Naive thymus-derived CD4-positive, alpha-beta T cell (primary cell): Measurements from ENCODE around the gene WASF3. TPM values are rescaled to one million over a fixed set of nuclear protein-coding genes. Genes with fewer than 3 reads are reported as not detected.

Experiments
- ATAC-seq: fragments of 150-1000 bp; cut with Tn5 transposase; 2 replicates; pipeline ENCODE4 v1.10.0; 2021; ENCODE audit warnings: mild to moderate bottlenecking, moderate library complexity
- CTCF ChIA-PET: fragments of 350-600 bp; sonication (Branson Sonifier 250); formaldehyde crosslinking; loops from one replicate; lab custom pipeline; 2021; ENCODE audit warnings: antibody characterized with exemption; lab: Charles Lee
- POLR2A ChIA-PET: fragments of 350-600 bp; sonication (Branson Sonifier 250); formaldehyde crosslinking; loops from one replicate; lab custom pipeline; 2021; ENCODE audit warnings: antibody characterized with exemption, inconsistent platforms; lab: Charles Lee
- DNase-seq, 9 donors: peaks; one replicate each; pipeline versions ENCODE4 v3.0.0 to v3.0.0-alpha.2; 2020 to 2022; ENCODE audit warnings: mixed read lengths in 1 of 9
- H3K27ac ChIP-seq: one replicate; pipeline ENCODE4 v1.7.0; 2013; ENCODE audit warnings: mild to moderate bottlenecking, low read depth, low read length, moderate library complexity
- H3K27me3 ChIP-seq, 2 donors: one replicate each; pipeline ENCODE4 v1.7.0; 2013; ENCODE audit warnings: low read length in 2 of 2, mild to moderate bottlenecking in 2 of 2, moderate library complexity in 2 of 2; ENCODE audit not compliant: control insufficient read depth in 2 of 2, insufficient read depth in 2 of 2
- H3K36me3 ChIP-seq, 3 experiments: 1 replicate in 2 of 3; 2 replicates in 1 of 3; pipeline ENCODE4 v1.7.0; 2013; ENCODE audit warnings: low read length in 3 of 3, mild to moderate bottlenecking in 3 of 3, moderate library complexity in 1 of 3; ENCODE audit not compliant: insufficient read depth in 3 of 3, control insufficient read depth in 2 of 3
- H3K4me1 ChIP-seq, 2 donors: one replicate each; pipeline ENCODE4 v1.7.0; 2013; ENCODE audit warnings: low read length in 2 of 2, mild to moderate bottlenecking in 2 of 2, moderate library complexity in 1 of 2; ENCODE audit not compliant: control insufficient read depth in 2 of 2, insufficient read depth in 2 of 2
- H3K4me3 ChIP-seq: 2 replicates; pipeline ENCODE4 v1.7.0; 2013; ENCODE audit warnings: mild to moderate bottlenecking, low read length
- H3K9me3 ChIP-seq, 3 experiments: 1 replicate in 2 of 3; 2 replicates in 1 of 3; pipeline ENCODE4 v1.7.0; 2013; ENCODE audit warnings: low read length in 3 of 3; ENCODE audit not compliant: control insufficient read depth in 2 of 3
- H3K27ac Mint-ChIP-seq, 9 donors: one replicate each; pipeline ENCODE4 v1.8.0; 2020 to 2022; ENCODE audit warnings: mixed read lengths in 9 of 9, mild to moderate bottlenecking in 8 of 9, moderate library complexity in 5 of 9, inconsistent platforms in 2 of 9
- H3K27me3 Mint-ChIP-seq, 5 donors: one replicate each; pipeline ENCODE4 v1.8.0; 2021 to 2022; ENCODE audit warnings: mixed read lengths in 5 of 5, mild to moderate bottlenecking in 1 of 5
- H3K36me3 Mint-ChIP-seq, 5 donors: one replicate each; pipeline ENCODE4 v1.8.0; 2020 to 2022; ENCODE audit warnings: mixed read lengths in 5 of 5, mild to moderate bottlenecking in 3 of 5, inconsistent platforms in 1 of 5
- H3K4me1 Mint-ChIP-seq, 7 donors: one replicate each; pipeline ENCODE4 v1.8.0; 2020 to 2022; ENCODE audit warnings: mixed read lengths in 7 of 7, mild to moderate bottlenecking in 3 of 7, inconsistent platforms in 1 of 7
- H3K4me3 Mint-ChIP-seq, 10 donors: one replicate each; pipeline ENCODE4 v1.8.0; 2020 to 2022; ENCODE audit warnings: mild to moderate bottlenecking in 10 of 10, mixed read lengths in 10 of 10, moderate library complexity in 6 of 10, inconsistent platforms in 2 of 10
- H3K9me3 Mint-ChIP-seq, 11 donors: one replicate each; pipeline ENCODE4 v1.8.0; 2020 to 2022; ENCODE audit warnings: mixed read lengths in 11 of 11, mild to moderate bottlenecking in 4 of 11, inconsistent platforms in 1 of 11, moderate library complexity in 1 of 11
- intact Hi-C, 2 donors: fragments of 100-400 bp; cut with micrococcal nuclease; formaldehyde crosslinking; loops; one replicate each; pipeline ENCODE4 v1.15.1; 2023
- polyA plus RNA-seq, 2 donors: library from polyadenylated mRNA; unstranded; fragments of 300-500 nt; fragmentation: Illumina TruSeq; gene quantifications; one replicate each; pipeline ENCODE4 v1.2.3, GENCODE V29; 2021
- total RNA-seq, 6 experiments: library from RNA in 5 of 6; stranded (reverse) in 5 of 6; gene quantifications; 1 replicate in 5 of 6; 2 replicates in 1 of 6; pipeline ENCODE4 v1.2.3 and lab custom pipeline; 2021 to 2026

Gene WASF3
- total and polyA plus RNA-seq, 7 experiments from 2014 or later, result 0.08 to 0.20 TPM; not detected in 5

GRCh38 chr13:26653842-26654241 is 96.4 kb downstream of the WASF3 start:
- no peak overlapping the region for H3K4me3 Mint-ChIP-seq
- ATAC-seq (no peak), DNase-seq (no peak)
- CTCF ChIA-PET, result no interaction called here
- Histone ChIP-seq H3K4me1 (no peaks in the 10 kb centered on the region), H3K9me3 (no peaks in the 10 kb centered on the region), H3K27ac (no peak overlapping the region), H3K4me3 (no peak overlapping the region), H3K27me3 (no peaks in the 10 kb centered on the region), H3K36me3 (no peaks in the 10 kb centered on the region)
- H3K27ac Mint-ChIP-seq, result no peak overlapping the region
- peaks cover 0 to 1% (median 0%) of the 10 kb centered on the region in 7 donors for H3K4me1 Mint-ChIP-seq
- peaks cover 1 to 18% (median 6%) of the 10 kb centered on the region in 11 donors for H3K9me3 Mint-ChIP-seq
- intact Hi-C loops, result no loop called here
- peaks cover 0 to 8% (median 4%) of the 10 kb centered on the region in 5 donors for H3K27me3 Mint-ChIP-seq
- H3K36me3 Mint-ChIP-seq, result peaks cover 0 to 4% (median 0%) of the 10 kb centered on the region in 5 donors
- POLR2A ChIA-PET, result no interaction called here

DNA sequence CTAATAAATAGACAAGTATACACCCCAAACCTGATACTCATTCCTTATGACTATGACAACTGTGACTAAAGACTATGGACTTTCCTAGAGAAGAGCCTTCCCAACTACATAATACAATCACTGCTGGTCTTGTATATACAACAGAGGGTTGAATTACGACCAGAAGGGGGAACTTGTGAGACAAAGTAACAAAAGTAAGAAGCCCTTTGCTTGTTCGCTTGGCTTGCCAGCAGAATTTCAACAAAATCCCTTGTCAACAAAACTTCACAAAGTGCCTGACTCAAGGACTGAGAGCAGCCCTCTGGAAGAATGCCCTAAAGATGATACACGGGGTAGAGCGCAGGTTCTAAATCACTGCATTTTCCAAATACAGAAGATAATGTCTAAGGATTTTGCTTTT is 99.4 kb downstream of the WASF3 start:
- Mint-ChIP-seq H3K9me3 (peaks cover 0 to 1% (median 0%) of the 10 kb centered on the region in 11 donors), H3K36me3 (no peaks in the 10 kb centered on the region), H3K27ac (no peak overlapping the region), H3K4me1 (no peaks in the 10 kb centered on the region), H3K4me3 (no peak overlapping the region), H3K27me3 (peaks cover 0 to 14% (median 10%) of the 10 kb centered on the region in 5 donors)
- ChIA-PET CTCF (no interaction called here), POLR2A (no interaction called here)
- H3K27me3 ChIP-seq, result no peaks in the 10 kb centered on the region
- H3K27ac ChIP-seq, result no peak overlapping the region
- no peak for DNase-seq
- ATAC-seq, result no peak
- no peaks in the 10 kb centered on the region for H3K36me3 ChIP-seq
- H3K9me3 ChIP-seq, result no peaks in the 10 kb centered on the region
- H3K4me1 ChIP-seq, result no peaks in the 10 kb centered on the region
- intact Hi-C loops, result no loop called here
- no peak overlapping the region for H3K4me3 ChIP-seq

GRCh38 chr13:26658448-26659385 is 101.2 kb downstream of the WASF3 start:
- ChIA-PET CTCF (no interaction called here), POLR2A (no interaction called here)
- DNase-seq (no peak), ATAC-seq (no peak)
- intact Hi-C loops, result no loop called here
- Histone ChIP-seq H3K27me3 (no peaks in the 10 kb centered on the region), H3K36me3 (no peaks in the 10 kb centered on the region), H3K27ac (no peak overlapping the region), H3K4me1 (no peaks in the 10 kb centered on the region), H3K4me3 (no peak overlapping the region), H3K9me3 (no peaks in the 10 kb centered on the region)
- Mint-ChIP-seq H3K27me3 (peaks cover 0 to 24% (median 19%) of the 10 kb centered on the region in 5 donors), H3K4me1 (no peaks in the 10 kb centered on the region), H3K9me3 (peaks cover 0 to 3% (median 0%) of the 10 kb centered on the region in 11 donors), H3K27ac (no peak overlapping the region), H3K4me3 (no peak overlapping the region), H3K36me3 (peaks cover 0 to 4% (median 0%) of the 10 kb centered on the region in 5 donors)

DNA sequence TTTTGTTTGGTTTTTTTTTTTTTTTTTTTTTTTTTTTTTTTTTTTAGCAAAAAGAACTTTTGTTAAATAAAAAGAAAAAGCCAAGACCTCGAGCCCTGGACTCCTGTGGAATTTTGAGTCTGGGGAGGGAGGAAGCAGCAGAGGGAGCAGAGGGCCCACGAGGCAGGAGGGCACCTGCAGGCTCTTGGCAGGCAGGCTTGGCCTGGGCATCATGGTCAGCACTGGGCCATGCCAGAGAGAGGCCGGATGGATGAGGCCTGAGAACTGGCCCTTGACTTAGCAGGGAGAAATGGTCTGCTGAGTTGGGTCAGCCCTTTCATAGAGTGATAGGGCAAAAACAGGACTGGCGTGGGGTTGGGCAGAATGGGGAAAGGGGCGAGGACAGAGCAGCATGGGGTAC is 102.7 kb downstream of the WASF3 start:
- no peaks in the 10 kb centered on the region for H3K4me1 Mint-ChIP-seq
- DNase-seq, result no peak
- Histone ChIP-seq H3K36me3 (no peaks in the 10 kb centered on the region), H3K4me3 (no peak overlapping the region), H3K4me1 (no peaks in the 10 kb centered on the region), H3K27ac (no peak overlapping the region), H3K9me3 (no peaks in the 10 kb centered on the region), H3K27me3 (no peaks in the 10 kb centered on the region)
- POLR2A ChIA-PET, result no interaction called here
- H3K4me3 Mint-ChIP-seq, result no peak overlapping the region
- no peak for ATAC-seq
- H3K36me3 Mint-ChIP-seq, result peaks cover 0 to 4% (median 0%) of the 10 kb centered on the region in 5 donors
- peaks cover 0 to 3% (median 0%) of the 10 kb centered on the region in 11 donors for H3K9me3 Mint-ChIP-seq
- H3K27ac Mint-ChIP-seq, result no peak overlapping the region
- intact Hi-C loops, result no loop called here
- CTCF ChIA-PET, result interaction anchor here (0.6 kb wide), 1 partner anchor 115 kb away, joined by 3 read pairs; no protein-coding TSS in a partner anchor
- H3K27me3 Mint-ChIP-seq, result peaks cover 0 to 24% (median 19%) of the 10 kb centered on the region in 5 donors

- CTCF ChIA-PET, result interaction anchor here (0.5 kb wide), 1 partner anchor 98 kb away, joined by 5 read pairs; no protein-coding TSS in a partner anchor
- no peak overlapping the region for H3K4me3 Mint-ChIP-seq
- H3K4me3 ChIP-seq, result no peak overlapping the region
- H3K9me3 Mint-ChIP-seq, result peaks cover 0 to 3% (median 0%) of the 10 kb centered on the region in 11 donors
- H3K4me1 ChIP-seq, result no peaks in the 10 kb centered on the region
- DNase-seq, result no peak
- no peak overlapping the region for H3K27ac ChIP-seq
- no peak for ATAC-seq
- H3K4me1 Mint-ChIP-seq, result no peaks in the 10 kb centered on the region
- H3K27me3 ChIP-seq, result no peaks in the 10 kb centered on the region
- H3K27me3 Mint-ChIP-seq, result peaks cover 0 to 24% (median 18%) of the 10 kb centered on the region in 5 donors
- H3K36me3 ChIP-seq, result no peaks in the 10 kb centered on the region
- POLR2A ChIA-PET, result no interaction called here
- intact Hi-C loops, result no loop called here
- no peak overlapping the region for H3K27ac Mint-ChIP-seq
- no peaks in the 10 kb centered on the region for H3K9me3 ChIP-seq
- H3K36me3 Mint-ChIP-seq, result peaks cover 0 to 4% (median 0%) of the 10 kb centered on the region in 5 donors
Measured at GRCh38 chr13:26660766-26661165, 103.3 kb downstream of the WASF3 start.

- no peak for ATAC-seq
- CTCF ChIA-PET, result no interaction called here
- POLR2A ChIA-PET, result no interaction called here
Measured at GRCh38 chr13:26663791-26664190, 106.3 kb downstream of the WASF3 start.

More at GRCh38 chr13:26663791-26664190, 106.3 kb downstream of the WASF3 start:
- H3K4me1 ChIP-seq, result no peaks in the 10 kb centered on the region
- H3K27ac ChIP-seq, result no peak overlapping the region
- Mint-ChIP-seq H3K36me3 (peaks cover 0 to 4% (median 0%) of the 10 kb centered on the region in 5 donors), H3K4me1 (no peaks in the 10 kb centered on the region), H3K9me3 (peaks cover 0 to 3% (median 0%) of the 10 kb centered on the region in 11 donors), H3K27ac (no peak overlapping the region), H3K4me3 (no peak overlapping the region), H3K27me3 (peaks cover 4 to 25% (median 19%) of the 10 kb centered on the region in 5 donors)
- H3K27me3 ChIP-seq, result no peaks in the 10 kb centered on the region
- intact Hi-C loops, result no loop called here
- DNase-seq, result no peak
- no peak overlapping the region for H3K4me3 ChIP-seq
- no peaks in the 10 kb centered on the region for H3K9me3 ChIP-seq
- no peaks in the 10 kb centered on the region for H3K36me3 ChIP-seq
